ENCODE measurements around the gene TMEM119. TPM values are rescaled to one million over a fixed set of nuclear protein-coding genes. Genes with fewer than 3 reads are reported as not detected.

The TMEM119 gene
- total RNA-seq, 1 donor from 2014 or later = 1.3 TPM

- no peaks in the 10 kb centered on the region for H3K9me3 ChIP-seq (replicated peaks)
- H3K27ac ChIP-seq (replicated peaks) = no peak overlapping the region
- H3K27me3 ChIP-seq (ENCODE audit: low read depth) = no peaks in the 10 kb centered on the region
- no peak for TF ChIP-seq CTCF (IDR thresholded peaks at IDR 0.05; ENCODE audit: borderline replicate concordance)
- intact Hi-C loops (cut with micrococcal nuclease) = no loop called here
- H3K36me3 ChIP-seq = no peaks in the 10 kb centered on the region
- no peak for DNase-seq
- no peak overlapping the region for H3K4me3 ChIP-seq
- H3K4me1 ChIP-seq = peaks cover 2% of the 10 kb centered on the region
Measured at GRCh38 chr12:108603743-108604142, 5.9 kb upstream of the TMEM119 start.

- no peaks in the 10 kb centered on the region for H3K27me3 ChIP-seq (ENCODE audit: low read depth)
- H3K4me1 ChIP-seq = no peaks in the 10 kb centered on the region
- no peak overlapping the region for H3K4me3 ChIP-seq
- H3K9me3 ChIP-seq (replicated peaks) = no peaks in the 10 kb centered on the region
- intact Hi-C loops (cut with micrococcal nuclease) = no loop called here
- TF ChIP-seq CTCF (IDR thresholded peaks at IDR 0.05; ENCODE audit: borderline replicate concordance) = no peak
- DNase-seq = no peak
- no peak overlapping the region for H3K27ac ChIP-seq (replicated peaks)
- no peaks in the 10 kb centered on the region for H3K36me3 ChIP-seq
Measured at GRCh38 chr12:108602976-108603704, 5.3 kb upstream of the TMEM119 start.

- TF ChIP-seq CTCF (IDR thresholded peaks at IDR 0.05; ENCODE audit: borderline replicate concordance) = no peak
- Histone ChIP-seq H3K36me3 (no peaks in the 10 kb centered on the region), H3K27ac (replicated peaks) (no peak overlapping the region), H3K9me3 (replicated peaks) (no peaks in the 10 kb centered on the region), H3K27me3 (ENCODE audit: low read depth) (no peaks in the 10 kb centered on the region), H3K4me3 (no peak overlapping the region), H3K4me1 (no peaks in the 10 kb centered on the region)
- DNase-seq = no peak
- intact Hi-C loops (cut with micrococcal nuclease) = no loop called here
Measured at GRCh38 chr12:108602209-108602705, 4.4 kb upstream of the TMEM119 start.

- DNase-seq = no peak
- Histone ChIP-seq H3K9me3 (replicated peaks) (no peaks in the 10 kb centered on the region), H3K4me3 (no peak overlapping the region), H3K27me3 (ENCODE audit: low read depth) (no peaks in the 10 kb centered on the region), H3K36me3 (no peaks in the 10 kb centered on the region), H3K27ac (replicated peaks) (no peak overlapping the region), H3K4me1 (no peaks in the 10 kb centered on the region)
- intact Hi-C loops (cut with micrococcal nuclease) = no loop called here
- TF ChIP-seq CTCF (IDR thresholded peaks at IDR 0.05; ENCODE audit: borderline replicate concordance) = no peak
Measured at GRCh38 chr12:108600702-108601007, 2.8 kb upstream of the TMEM119 start.

- H3K4me3 ChIP-seq = no peak overlapping the region
- intact Hi-C loops (cut with micrococcal nuclease) = no loop called here
- H3K9me3 ChIP-seq (replicated peaks) = no peaks in the 10 kb centered on the region
- H3K27ac ChIP-seq (replicated peaks) = no peak overlapping the region
- H3K4me1 ChIP-seq = no peaks in the 10 kb centered on the region
- no peak for TF ChIP-seq CTCF (IDR thresholded peaks at IDR 0.05; ENCODE audit: borderline replicate concordance)
- DNase-seq = no peak
- H3K36me3 ChIP-seq = no peaks in the 10 kb centered on the region
- H3K27me3 ChIP-seq (ENCODE audit: low read depth) = no peaks in the 10 kb centered on the region
Measured at GRCh38 chr12:108599948-108600701, 2.2 kb upstream of the TMEM119 start.
